ENCODE results near the gene TUBB6.
A peak's percentile ranks its signal among the peaks of the same experiment; 100 is the strongest.

The TUBB6 gene

GRCh38 chr18:12307701-12308385, at the start of gene TUBB6:
Gene TUBB6, plus strand, starts transcription at chr18:12308241. Its CDS starts 52 bp downstream, at chr18:12308293.
- peak within 1 kb of the TSS; percentile 52 for H3K4me3 ChIP-seq (replicated peaks; ENCODE audit: low read depth, low read length)
- DNase-seq (ENCODE audit: extremely low read depth, insufficient read length), result peak; percentile 61

GRCh38 chr18:12258719-12259705, 49.0 kb upstream of the TUBB6 start:
- no peak for TF ChIP-seq CTCF (IDR thresholded peaks at IDR 0.05; ENCODE audit: insufficient read depth, low read length, poor library complexity, severe bottlenecking)
- H3K27me3 ChIP-seq (replicated peaks; ENCODE audit: control insufficient read depth, insufficient read depth, low read length), result no peaks in the 10 kb centered on the region; the same call in none of the 2 replicates

More at GRCh38 chr18:12307701-12308385, at the start of gene TUBB6:
- TF ChIP-seq CTCF (IDR thresholded peaks at IDR 0.05; ENCODE audit: insufficient read depth, low read length, poor library complexity, severe bottlenecking), result no peak
- H3K27me3 ChIP-seq (replicated peaks; ENCODE audit: control insufficient read depth, insufficient read depth, low read length), result peaks cover 2% of the 10 kb centered on the region; the same call in 1 of the 2 replicates
- no peaks in the 10 kb centered on the region for H3K36me3 ChIP-seq (ENCODE audit: control insufficient read depth, insufficient read depth, low read length)

GRCh38 chr18:12262748-12263147, 45.3 kb upstream of the TUBB6 start:
- no peak for DNase-seq (ENCODE audit: extremely low read depth, insufficient read length)
- Histone ChIP-seq H3K4me3 (replicated peaks; ENCODE audit: low read depth, low read length) (no peak overlapping the region), H3K27me3 (replicated peaks; ENCODE audit: control insufficient read depth, insufficient read depth, low read length) (no peaks in the 10 kb centered on the region; the same call in none of the 2 replicates), H3K36me3 (ENCODE audit: control insufficient read depth, insufficient read depth, low read length) (no peaks in the 10 kb centered on the region)
- no peak for TF ChIP-seq CTCF (IDR thresholded peaks at IDR 0.05; ENCODE audit: insufficient read depth, low read length, poor library complexity, severe bottlenecking)

More at GRCh38 chr18:12258719-12259705, 49.0 kb upstream of the TUBB6 start:
- no peaks in the 10 kb centered on the region for H3K36me3 ChIP-seq (ENCODE audit: control insufficient read depth, insufficient read depth, low read length)
- no peak overlapping the region for H3K4me3 ChIP-seq (replicated peaks; ENCODE audit: low read depth, low read length)
- DNase-seq (ENCODE audit: extremely low read depth, insufficient read length), result no peak

- no peaks in the 10 kb centered on the region; the same call in none of the 2 replicates for H3K27me3 ChIP-seq (replicated peaks; ENCODE audit: control insufficient read depth, insufficient read depth, low read length)
- TF ChIP-seq CTCF (IDR thresholded peaks at IDR 0.05; ENCODE audit: insufficient read depth, low read length, poor library complexity, severe bottlenecking), result no peak
- H3K4me3 ChIP-seq (replicated peaks; ENCODE audit: low read depth, low read length), result no peak overlapping the region
Measured at GRCh38 chr18:12264864-12265263, 43.2 kb upstream of the TUBB6 start.

GRCh38 chr18:12271376-12272235, 36.4 kb upstream of the TUBB6 start:
- peak; percentile 65 for DNase-seq (ENCODE audit: extremely low read depth, insufficient read length)
- Histone ChIP-seq H3K4me3 (replicated peaks; ENCODE audit: low read depth, low read length) (peak overlapping the region; percentile 53), H3K36me3 (ENCODE audit: control insufficient read depth, insufficient read depth, low read length) (no peaks in the 10 kb centered on the region), H3K27me3 (replicated peaks; ENCODE audit: control insufficient read depth, insufficient read depth, low read length) (no peaks in the 10 kb centered on the region)
- TF ChIP-seq CTCF (IDR thresholded peaks at IDR 0.05; ENCODE audit: insufficient read depth, low read length, poor library complexity, severe bottlenecking), result peak; percentile 69

More at GRCh38 chr18:12264864-12265263, 43.2 kb upstream of the TUBB6 start:
- H3K36me3 ChIP-seq (ENCODE audit: control insufficient read depth, insufficient read depth, low read length), result no peaks in the 10 kb centered on the region
- DNase-seq (ENCODE audit: extremely low read depth, insufficient read length), result no peak
